B cell (primary cell): Measurements from ENCODE around the gene CCDC136. TPM values are rescaled to one million over a fixed set of nuclear protein-coding genes. Genes with fewer than 3 reads are reported as not detected.

Experiments
- ATAC-seq: fragments of 200-7000 bp; cut with Tn5 transposase; one replicate; pipeline ENCODE4 v1.10.0; 2021; ENCODE audit warnings: low read depth, mild to moderate bottlenecking, moderate number of reproducible peaks, moderate library complexity
- CTCF ChIA-PET: fragments of 350-600 bp; sonication (Branson Sonifier 250); formaldehyde crosslinking; loops from one replicate; lab custom pipeline; 2021; ENCODE audit warnings: antibody characterized with exemption, inconsistent platforms; lab: Charles Lee
- POLR2A ChIA-PET: fragments of 350-600 bp; sonication (Branson Sonifier 250); formaldehyde crosslinking; loops from one replicate; lab custom pipeline; 2021; ENCODE audit warnings: antibody characterized with exemption; lab: Charles Lee
- DNase-seq: peaks from one replicate; pipeline ENCODE4 v3.0.0; 2013
- H2AFZ ChIP-seq: 2 replicates; pipeline ENCODE4 v1.6.1; 2012; ENCODE audit warnings: mild to moderate bottlenecking, low read depth, low read length; ENCODE audit not compliant: insufficient read depth, poor library complexity, severe bottlenecking
- H3K27ac ChIP-seq, 2 donors: 1 replicate in 1 of 2; 2 replicates in 1 of 2; pipeline ENCODE4 v1.5.1; 2012 to 2013; ENCODE audit warnings: low read length in 2 of 2, mild to moderate bottlenecking in 2 of 2, moderate library complexity in 1 of 2
- H3K27me3 ChIP-seq, 4 experiments: fragments of 200-600 bp in 1 of 4; sonication (generic) in 1 of 4; replicated peaks in 1 of 4; 1 replicate in 2 of 4; 2 replicates in 2 of 4; pipeline versions ENCODE4 v1.6.1 to v1.7.0; 2013 to 2016; ENCODE audit warnings: low read length in 3 of 4, mild to moderate bottlenecking in 2 of 4, mixed read lengths in 1 of 4, moderate library complexity in 1 of 4; ENCODE audit not compliant: insufficient read depth in 4 of 4, control insufficient read depth in 3 of 4; ENCODE audit errors: control extremely low read depth in 1 of 4
- H3K36me3 ChIP-seq, 2 experiments: replicated peaks in 1 of 2; 1 replicate in 1 of 2; 2 replicates in 1 of 2; pipeline versions ENCODE4 v1.6.1 to v1.7.1; 2013; ENCODE audit warnings: low read length in 1 of 2; ENCODE audit not compliant: insufficient read depth in 2 of 2, control insufficient read depth in 1 of 2; ENCODE audit errors: control extremely low read depth in 1 of 2, extremely low read depth in 1 of 2
- H3K4me1 ChIP-seq, 2 donors: fragments of 200-600 bp in 1 of 2; sonication (generic) in 1 of 2; 1 replicate in 1 of 2; 2 replicates in 1 of 2; pipeline versions ENCODE4 v1.5.1 to v1.6.1; 2013 to 2017; ENCODE audit warnings: low read length in 2 of 2; ENCODE audit not compliant: control insufficient read depth in 2 of 2, insufficient read depth in 2 of 2
- H3K4me2 ChIP-seq: replicated peaks from 2 replicates; pipeline ENCODE3; 2012; ENCODE audit warnings: mild to moderate bottlenecking, low read depth, low read length; ENCODE audit not compliant: poor library complexity, severe bottlenecking
- H3K4me3 ChIP-seq, 5 experiments: fragments of 200-600 bp in 1 of 5; sonication (generic) in 1 of 5; 1 replicate in 3 of 5; 2 replicates in 2 of 5; pipeline versions ENCODE4 v1.5.1 to v1.7.0; 2011 to 2016; ENCODE audit warnings: low read length in 4 of 5, mild to moderate bottlenecking in 4 of 5, low read depth in 2 of 5, control low read depth in 1 of 5, moderate library complexity in 1 of 5; ENCODE audit not compliant: insufficient read depth in 1 of 5; ENCODE audit errors: control extremely low read depth in 1 of 5, extremely low read depth in 1 of 5
- H3K79me2 ChIP-seq: fragments of 200-600 bp; sonication (generic); one replicate; pipeline ENCODE4 v1.6.0; 2016; ENCODE audit warnings: low read length; ENCODE audit not compliant: control insufficient read depth, insufficient read depth
- H3K9ac ChIP-seq: fragments of 200-600 bp; sonication (generic); 2 replicates; pipeline ENCODE4 v1.6.1; 2017; ENCODE audit warnings: mild to moderate bottlenecking, low read length, moderate library complexity
- H3K9me3 ChIP-seq, 3 donors: one replicate each; pipeline versions ENCODE4 v1.6.1 to v1.7.1; 2013; ENCODE audit warnings: low read length in 2 of 3; ENCODE audit not compliant: control insufficient read depth in 2 of 3, insufficient read depth in 1 of 3; ENCODE audit errors: control extremely low read depth in 1 of 3
- H4K20me1 ChIP-seq: 2 replicates; pipeline ENCODE4 v1.6.0; 2012; ENCODE audit warnings: mild to moderate bottlenecking, low read length; ENCODE audit not compliant: insufficient read depth, control insufficient read depth, poor library complexity, severe bottlenecking
- H3K27ac Mint-ChIP-seq: one replicate; pipeline ENCODE4 v1.8.0; 2021; ENCODE audit warnings: mixed read lengths
- H3K27me3 Mint-ChIP-seq: one replicate; pipeline ENCODE4 v1.8.0; 2021; ENCODE audit warnings: mixed read lengths
- H3K4me1 Mint-ChIP-seq: one replicate; pipeline ENCODE4 v1.8.0; 2021; ENCODE audit warnings: mixed read lengths
- H3K4me3 Mint-ChIP-seq: one replicate; pipeline ENCODE4 v1.8.0; 2021; ENCODE audit warnings: mixed read lengths
- H3K9me3 Mint-ChIP-seq: one replicate; pipeline ENCODE4 v1.8.0; 2022; ENCODE audit warnings: mixed read lengths; ENCODE audit not compliant: insufficient read depth
- CTCF ChIP-seq: fragments of 200-600 bp; IDR thresholded peaks from one replicate; pipeline ENCODE4 v1.8.0; 2022; ENCODE audit warnings: antibody characterized with exemption, mild to moderate bottlenecking
- EZH2 ChIP-seq: IDR thresholded peaks from 2 replicates; pipeline ENCODE4 v1.6.1; 2012; ENCODE audit warnings: borderline replicate concordance, low read depth, mild to moderate bottlenecking, moderate library complexity, low read length; ENCODE audit not compliant: insufficient read depth, poor library complexity, severe bottlenecking
- WGBS: methylation state at CpG from one replicate; pipeline ENCODE4 v1.1.5; 2013; ENCODE audit warnings: missing lambda C conversion rate; ENCODE audit not compliant: insufficient coverage; 5-methylcytosine and 5-hydroxymethylcytosine counted together
- intact Hi-C: fragments of 100-400 bp; cut with micrococcal nuclease; formaldehyde crosslinking; loops from one replicate; pipeline ENCODE4 v1.10.0; 2022
- polyA plus RNA-seq: library from polyadenylated mRNA; depleted of rRNA; stranded (reverse); fragments of >200 nt; gene quantifications from 2 replicates; pipeline ENCODE4 v1.2.3, GENCODE V29; 2012
- total RNA-seq, 2 donors: library from RNA; stranded (reverse); fragments of 120-200 nt in 1 of 2; gene quantifications; 1 replicate in 1 of 2; 2 replicates in 1 of 2; pipeline versions ENCODE4 v1.2.3 to v1.2.4, GENCODE V29; 2013 to 2022

CCDC136 gene
- total and polyA plus RNA-seq, 2 donors (not counting 1 experiment from before 2014, with no cell fraction given) = 2.2 to 13.9 TPM

- H3K4me1 ChIP-seq = no peaks in the 10 kb centered on the region
- no peaks in the 10 kb centered on the region for H3K9me3 ChIP-seq
- no peaks in the 10 kb centered on the region for H3K4me1 Mint-ChIP-seq
- H3K27ac ChIP-seq = no peak overlapping the region
- POLR2A ChIA-PET = no interaction called here
- no peaks in the 10 kb centered on the region for H3K27me3 ChIP-seq
- H3K4me3 ChIP-seq = no peak overlapping the region
- H3K9me3 Mint-ChIP-seq = no peaks in the 10 kb centered on the region
- DNase-seq (no peak), ATAC-seq (no peak)
- H3K79me2 ChIP-seq = no peaks in the 10 kb centered on the region
- TF ChIP-seq EZH2 = no peak
- TF ChIP-seq CTCF = no peak
- H3K4me3 Mint-ChIP-seq = no peak overlapping the region
- no CpG with 5 or more reads among the region's 2 CpGs for WGBS
- no peaks in the 10 kb centered on the region for H3K27me3 Mint-ChIP-seq
- H2AFZ ChIP-seq = no peak overlapping the region
- H3K36me3 ChIP-seq = peaks cover 10 to 61% of the 10 kb centered on the region in 2 experiments
- H4K20me1 ChIP-seq = no peaks in the 10 kb centered on the region
- H3K27ac Mint-ChIP-seq = no peak overlapping the region
- H3K9ac ChIP-seq = no peak overlapping the region
- CTCF ChIA-PET = no interaction called here
- H3K4me2 ChIP-seq = no peak overlapping the region
- intact Hi-C loops = no loop called here
Measured at GRCh38 chr7:128757203-128757602, 34.6 kb upstream of the CCDC136 start.

- Mint-ChIP-seq H3K9me3 (no peaks in the 10 kb centered on the region), H3K27me3 (no peaks in the 10 kb centered on the region), H3K4me3 (no peak overlapping the region), H3K27ac (no peak overlapping the region), H3K4me1 (no peaks in the 10 kb centered on the region)
- Histone ChIP-seq H3K27ac (no peak overlapping the region), H3K79me2 (no peaks in the 10 kb centered on the region), H3K4me3 (no peak overlapping the region), H3K27me3 (no peaks in the 10 kb centered on the region), H3K4me1 (no peaks in the 10 kb centered on the region), H3K9ac (no peak overlapping the region), H3K4me2 (no peak overlapping the region), H2AFZ (no peak overlapping the region), H3K9me3 (no peaks in the 10 kb centered on the region), H4K20me1 (no peaks in the 10 kb centered on the region), H3K36me3 (peaks cover 8 to 63% of the 10 kb centered on the region in 2 experiments)
- no peak for DNase-seq
- no peak for TF ChIP-seq CTCF
- no peak for TF ChIP-seq EZH2
- CTCF ChIA-PET = no interaction called here
- POLR2A ChIA-PET = no interaction called here
- intact Hi-C loops = no loop called here
- 100% methylated on average over 1 of the region's 1 CpG for WGBS
- ATAC-seq = no peak
Measured at GRCh38 chr7:128758553-128758952, 33.2 kb upstream of the CCDC136 start.
